ENCODE data around the gene LRRC7. TPM values are rescaled to one million over a fixed set of nuclear protein-coding genes. Genes with fewer than 3 reads are reported as not detected.

Gene LRRC7
- total RNA-seq, 1 donor from 2014 or later, result 7.8 TPM

DNA sequence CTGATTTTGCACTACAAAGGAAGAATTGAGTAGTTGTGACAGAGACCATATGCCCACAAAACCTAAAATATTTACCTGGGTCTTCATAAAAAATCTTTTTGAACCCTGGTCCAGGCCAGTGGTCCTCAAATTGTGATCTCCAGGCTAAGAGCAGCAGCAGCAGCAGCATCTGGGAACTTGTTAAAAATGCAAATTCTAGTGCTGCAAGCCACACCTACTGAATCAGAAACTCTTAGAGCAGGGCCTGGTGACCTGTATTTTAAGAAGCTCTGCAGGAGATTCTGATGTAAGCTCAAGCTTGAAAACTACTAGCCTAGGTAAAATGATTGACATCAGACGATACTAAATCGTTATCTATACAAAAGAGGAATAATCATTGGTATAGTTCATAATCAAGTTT is 112.2 kb downstream of the LRRC7 start:
- H3K9me3 Mint-ChIP-seq (ENCODE audit: low read depth), result peaks cover 9% of the 10 kb centered on the region
- DNase-seq (ENCODE audit: low spot score, unreplicated experiment), result no peak
- no peak overlapping the region for H3K27ac Mint-ChIP-seq
- H3K4me3 Mint-ChIP-seq (ENCODE audit: low read depth), result no peak overlapping the region
- no peaks in the 10 kb centered on the region for H3K36me3 Mint-ChIP-seq (ENCODE audit: insufficient read depth)
- TF ChIP-seq, protein P1, sequence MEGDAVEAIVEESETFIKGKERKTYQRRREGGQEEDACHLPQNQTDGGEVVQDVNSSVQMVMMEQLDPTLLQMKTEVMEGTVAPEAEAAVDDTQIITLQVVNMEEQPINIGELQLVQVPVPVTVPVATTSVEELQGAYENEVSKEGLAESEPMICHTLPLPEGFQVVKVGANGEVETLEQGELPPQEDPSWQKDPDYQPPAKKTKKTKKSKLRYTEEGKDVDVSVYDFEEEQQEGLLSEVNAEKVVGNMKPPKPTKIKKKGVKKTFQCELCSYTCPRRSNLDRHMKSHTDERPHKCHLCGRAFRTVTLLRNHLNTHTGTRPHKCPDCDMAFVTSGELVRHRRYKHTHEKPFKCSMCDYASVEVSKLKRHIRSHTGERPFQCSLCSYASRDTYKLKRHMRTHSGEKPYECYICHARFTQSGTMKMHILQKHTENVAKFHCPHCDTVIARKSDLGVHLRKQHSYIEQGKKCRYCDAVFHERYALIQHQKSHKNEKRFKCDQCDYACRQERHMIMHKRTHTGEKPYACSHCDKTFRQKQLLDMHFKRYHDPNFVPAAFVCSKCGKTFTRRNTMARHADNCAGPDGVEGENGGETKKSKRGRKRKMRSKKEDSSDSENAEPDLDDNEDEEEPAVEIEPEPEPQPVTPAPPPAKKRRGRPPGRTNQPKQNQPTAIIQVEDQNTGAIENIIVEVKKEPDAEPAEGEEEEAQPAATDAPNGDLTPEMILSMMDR (IDR thresholded peaks at IDR 0.05; ENCODE audit: unreplicated experiment), result no peak
- no peaks in the 10 kb centered on the region for H3K27me3 Mint-ChIP-seq
- H3K4me1 Mint-ChIP-seq (ENCODE audit: low read depth), result peaks cover 3% of the 10 kb centered on the region

DNA sequence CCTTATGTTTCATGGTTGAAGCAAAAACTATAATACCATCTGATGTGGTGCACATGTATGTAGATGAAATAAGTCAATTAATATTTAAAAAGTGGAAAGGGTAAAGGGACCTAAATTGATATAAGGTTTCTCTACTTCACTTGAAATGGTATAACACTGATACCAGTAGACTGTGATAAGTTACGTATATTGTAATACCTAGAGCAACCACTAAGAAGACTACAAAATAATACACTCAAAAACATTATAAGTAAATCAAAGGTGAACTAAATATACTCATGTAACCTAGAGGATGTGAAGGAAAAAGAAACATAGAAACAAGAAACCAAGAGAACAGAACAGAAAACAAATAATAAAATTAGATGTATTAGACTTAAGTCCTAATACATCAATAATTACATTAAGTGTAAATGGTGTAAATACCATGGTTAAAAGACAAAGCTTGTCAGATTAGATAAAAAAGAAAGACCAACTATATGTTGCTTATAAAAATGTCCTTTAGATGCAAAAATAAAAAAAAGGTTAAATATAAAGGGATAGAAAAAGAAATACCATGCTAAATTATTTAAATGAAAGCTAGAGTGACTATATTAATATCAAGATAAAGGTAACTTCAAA is 118.8 kb downstream of the LRRC7 start:
- Mint-ChIP-seq H3K9me3 (ENCODE audit: low read depth) (peaks cover 16% of the 10 kb centered on the region), H3K36me3 (ENCODE audit: insufficient read depth) (peaks cover 3% of the 10 kb centered on the region), H3K27ac (no peak overlapping the region), H3K27me3 (no peaks in the 10 kb centered on the region), H3K4me1 (ENCODE audit: low read depth) (peaks cover 3% of the 10 kb centered on the region), H3K4me3 (ENCODE audit: low read depth) (no peak overlapping the region)
- DNase-seq (ENCODE audit: low spot score, unreplicated experiment), result no peak
- TF ChIP-seq, protein P1 (IDR thresholded peaks at IDR 0.05; ENCODE audit: unreplicated experiment), result peak; percentile 12

DNA sequence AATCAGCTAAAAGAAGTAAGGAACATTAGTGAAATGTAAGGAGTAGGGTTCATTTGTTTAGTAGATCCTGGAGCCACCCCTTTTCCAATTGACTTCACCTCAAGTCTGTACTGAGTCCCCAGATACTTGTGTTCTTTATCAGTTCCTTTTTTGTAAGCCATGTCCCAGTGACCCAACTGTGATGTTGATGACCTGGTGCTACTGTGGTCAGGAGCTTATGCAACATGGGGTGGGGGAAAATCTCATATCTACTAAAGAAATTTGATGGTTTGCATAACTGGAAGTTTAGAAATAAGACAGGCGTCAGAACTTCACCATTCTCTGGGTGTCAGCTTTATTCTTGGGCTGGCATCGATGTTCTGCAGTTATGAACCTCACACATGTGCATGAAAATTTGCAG is 120.5 kb downstream of the LRRC7 start:
- H3K36me3 Mint-ChIP-seq (ENCODE audit: insufficient read depth), result peaks cover 3% of the 10 kb centered on the region
- no peak overlapping the region for H3K4me3 Mint-ChIP-seq (ENCODE audit: low read depth)
- peaks cover 9% of the 10 kb centered on the region for H3K9me3 Mint-ChIP-seq (ENCODE audit: low read depth)
- H3K27ac Mint-ChIP-seq, result no peak overlapping the region
- H3K27me3 Mint-ChIP-seq, result no peaks in the 10 kb centered on the region
- TF ChIP-seq, protein P1 (IDR thresholded peaks at IDR 0.05; ENCODE audit: unreplicated experiment), result no peak
- no peak for DNase-seq (ENCODE audit: low spot score, unreplicated experiment)
- no peaks in the 10 kb centered on the region for H3K4me1 Mint-ChIP-seq (ENCODE audit: low read depth)

DNA sequence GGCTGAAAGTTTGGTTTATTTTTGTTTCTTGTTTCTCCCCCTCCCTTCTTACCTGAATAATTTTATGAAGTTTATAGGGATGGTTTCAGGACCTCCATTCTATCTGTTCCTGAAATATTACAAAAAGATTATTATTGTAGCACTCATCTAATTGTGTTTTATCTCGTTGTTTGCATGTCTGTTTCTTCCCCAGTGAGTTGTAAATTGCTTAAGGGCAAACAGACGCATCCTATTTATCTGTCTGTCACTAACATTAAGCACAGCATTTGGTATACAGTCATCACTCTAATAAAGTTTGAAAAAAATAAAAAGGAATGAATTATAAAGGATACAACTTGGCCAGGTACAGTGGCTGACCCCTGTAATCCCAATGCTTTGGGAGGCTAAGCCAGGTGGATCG is 123.5 kb downstream of the LRRC7 start:
- Mint-ChIP-seq H3K27me3 (no peaks in the 10 kb centered on the region), H3K4me3 (ENCODE audit: low read depth) (no peak overlapping the region)

DNA sequence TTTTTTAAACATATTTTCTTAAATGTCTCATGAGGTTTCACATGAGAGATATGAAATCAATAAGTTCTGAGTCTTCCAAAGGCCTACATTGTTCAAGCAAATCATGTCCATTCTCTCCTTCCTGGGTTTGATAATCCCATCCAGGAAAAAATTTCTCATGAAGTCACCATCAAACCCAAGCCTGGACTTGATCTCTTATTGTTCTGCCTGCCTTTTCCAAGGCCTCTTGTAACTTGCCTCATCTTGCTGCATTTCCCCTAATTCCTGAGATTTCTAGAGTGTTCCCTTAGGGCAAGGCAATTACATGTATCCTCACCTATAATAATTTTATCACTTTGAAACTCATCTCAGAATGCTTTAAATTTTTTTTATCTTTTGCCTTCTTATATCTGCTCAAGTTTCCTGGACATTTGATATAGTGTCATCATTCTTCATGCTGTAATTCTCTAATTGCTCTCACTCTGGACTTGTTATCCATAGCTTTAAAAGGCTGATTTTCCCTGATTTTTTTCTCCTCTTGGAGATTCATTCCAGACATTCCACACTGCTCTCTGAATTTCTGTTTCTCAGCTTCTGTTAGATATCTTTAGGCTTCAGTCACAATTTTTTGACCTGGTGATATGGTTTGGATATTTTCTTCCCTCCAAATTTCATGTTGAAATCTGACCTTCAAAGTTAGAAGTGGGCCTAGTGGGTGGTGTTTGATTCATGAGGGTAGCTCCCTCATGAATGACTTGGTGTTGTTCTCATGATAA is 126.4 kb downstream of the LRRC7 start:
- Mint-ChIP-seq H3K27me3 (no peaks in the 10 kb centered on the region), H3K9me3 (ENCODE audit: low read depth) (no peaks in the 10 kb centered on the region), H3K4me3 (ENCODE audit: low read depth) (no peak overlapping the region), H3K4me1 (ENCODE audit: low read depth) (no peaks in the 10 kb centered on the region), H3K36me3 (ENCODE audit: insufficient read depth) (no peaks in the 10 kb centered on the region), H3K27ac (no peak overlapping the region)
- TF ChIP-seq, protein P1 (IDR thresholded peaks at IDR 0.05; ENCODE audit: unreplicated experiment), result no peak
- no peak for DNase-seq (ENCODE audit: low spot score, unreplicated experiment)

More for the DNA sequence above, 123.5 kb downstream of the LRRC7 start:
- Mint-ChIP-seq H3K4me1 (ENCODE audit: low read depth) (no peaks in the 10 kb centered on the region), H3K36me3 (ENCODE audit: insufficient read depth) (peaks cover 1% of the 10 kb centered on the region), H3K9me3 (ENCODE audit: low read depth) (peaks cover 5% of the 10 kb centered on the region), H3K27ac (no peak overlapping the region)
- TF ChIP-seq, protein P1 (IDR thresholded peaks at IDR 0.05; ENCODE audit: unreplicated experiment), result no peak
- DNase-seq (ENCODE audit: low spot score, unreplicated experiment), result no peak

Measured in progenitor cell of endocrine pancreas (in vitro differentiated cells).